ENCODE data around the gene RAET1L. TPM values are rescaled to one million over a fixed set of nuclear protein-coding genes. Genes with fewer than 3 reads are reported as not detected.
"Not testable (repeated sequence)": the region's sequence is repeated elsewhere in the genome, so short reads cannot be mapped to it uniquely, and the experiment has no call there.

RAET1L gene
- total and polyA plus RNA-seq, 2 donors (not counting 1 experiment from before 2014, with no cell fraction given): not detected

GRCh38 chr6:149969635-149970034 is 55.7 kb downstream of the RAET1L start:
- Histone ChIP-seq H3K4me1 (ENCODE audit: control insufficient read depth, extremely low read depth, insufficient read depth, low read length) (no peaks in the 10 kb centered on the region), H3K4me2 (ENCODE audit: extremely low read depth, insufficient read depth, low read length) (no peak overlapping the region), H2AFZ (ENCODE audit: low read length) (no peak overlapping the region), H3K9ac (ENCODE audit: insufficient read depth, low read length) (no peak overlapping the region), H3K9me3 (ENCODE audit: control insufficient read depth, insufficient read depth, low read depth, low read length) (no peaks in the 10 kb centered on the region), H3K36me3 (ENCODE audit: control insufficient read depth, insufficient read depth, low read length) (no peaks in the 10 kb centered on the region), H3K4me3 (replicated peaks in 1 of 4; ENCODE audit: control extremely low read depth in 1 of 4, insufficient read depth in 1 of 4, low read depth in 3 of 4, low read length in 4 of 4) (no peak overlapping the region), H3K27ac (ENCODE audit: insufficient read depth, low read length) (no peak overlapping the region), H3K27me3 (ENCODE audit: control insufficient read depth, insufficient read depth, low read length) (peaks cover 32% of the 10 kb centered on the region), H4K20me1 (ENCODE audit: control insufficient read depth, extremely low read depth, insufficient read depth, low read length) (no peaks in the 10 kb centered on the region), H3K79me2 (ENCODE audit: control insufficient read depth, insufficient read depth, low read length) (no peaks in the 10 kb centered on the region)
- TF ChIP-seq CTCF (conservative IDR thresholded peaks at IDR 0.05 in 1 of 2, IDR thresholded peaks at IDR 0.05 in 1 of 2; ENCODE audit: low read depth in 1 of 2, low read length in 2 of 2): no peak
- DNase-seq (ENCODE audit: low read depth in 2 of 2): no peak

GRCh38 chr6:149968909-149969308 is 56.4 kb downstream of the RAET1L start:
- not testable (repeated sequence) for H4K20me1 ChIP-seq (ENCODE audit: control insufficient read depth, extremely low read depth, insufficient read depth, low read length); DNase-seq (ENCODE audit: low read depth in 2 of 2); H3K79me2 ChIP-seq (ENCODE audit: control insufficient read depth, insufficient read depth, low read length); H3K27ac ChIP-seq (ENCODE audit: insufficient read depth, low read length); H2AFZ ChIP-seq (ENCODE audit: low read length); H3K9ac ChIP-seq (ENCODE audit: insufficient read depth, low read length); H3K9me3 ChIP-seq (ENCODE audit: control insufficient read depth, insufficient read depth, low read depth, low read length); H3K36me3 ChIP-seq (ENCODE audit: control insufficient read depth, insufficient read depth, low read length); H3K4me2 ChIP-seq (ENCODE audit: extremely low read depth, insufficient read depth, low read length); H3K4me1 ChIP-seq (ENCODE audit: control insufficient read depth, extremely low read depth, insufficient read depth, low read length); H3K4me3 ChIP-seq (replicated peaks in 1 of 4; ENCODE audit: control extremely low read depth in 1 of 4, insufficient read depth in 1 of 4, low read depth in 3 of 4, low read length in 4 of 4)
- peaks cover 34% of the 10 kb centered on the region for H3K27me3 ChIP-seq (ENCODE audit: control insufficient read depth, insufficient read depth, low read length)

Other genes starting within 250 kb of the RAET1L start
- 54.7 and 89.5 TPM in 2 replicates for gene LRP11, start 161.2 kb downstream of the RAET1L start, total RNA-seq
- gene LRP11, start 161.2 kb downstream of the RAET1L start, polyA plus RNA-seq: 43.3 and 58.4 TPM in 2 replicates
- 0.51 and 1.5 TPM in 2 replicates for gene RAET1E, start 127.4 kb downstream of the RAET1L start, total RNA-seq
- 0.12 and 0.70 TPM in 2 replicates for gene RAET1E, start 127.4 kb downstream of the RAET1L start, polyA plus RNA-seq
- gene RAET1G, start 102.4 kb downstream of the RAET1L start, total RNA-seq: 3.3 and 8.8 TPM in 2 replicates
- gene RAET1G, start 102.4 kb downstream of the RAET1L start, polyA plus RNA-seq: 3.3 and 8.9 TPM in 2 replicates
- gene ULBP2, start 83.5 kb downstream of the RAET1L start, total RNA-seq: 1.0 and 1.8 TPM in 2 replicates
- 6.9 and 10.0 TPM in 2 replicates for gene ULBP2, start 83.5 kb downstream of the RAET1L start, polyA plus RNA-seq
- 0.26 and 0.83 TPM in 2 replicates for gene ULBP1, start 61.6 kb downstream of the RAET1L start, total RNA-seq
- 1.1 and 2.1 TPM in 2 replicates for gene ULBP1, start 61.6 kb downstream of the RAET1L start, polyA plus RNA-seq
- 6.2 and 10.2 TPM in 2 replicates for gene ULBP3, start 43.6 kb upstream of the RAET1L start, total RNA-seq
- 18.8 and 28.8 TPM in 2 replicates for gene ULBP3, start 43.6 kb upstream of the RAET1L start, polyA plus RNA-seq
- 0.17 and 0.26 TPM in 2 replicates for gene PPP1R14C, start 117.5 kb upstream of the RAET1L start, total RNA-seq
- gene PPP1R14C, start 117.5 kb upstream of the RAET1L start, polyA plus RNA-seq: not detected in 2 replicates

All from fibroblast of lung (primary cell).